HEK293 (cell line): Measurements from ENCODE around the gene DDX10.

ENCODE experiments used
- CTCF ChIA-PET: fragments of 350-600 bp; formaldehyde crosslinking; extraction: SDS; loops from one replicate; lab custom pipeline; 2021; ENCODE audit warnings: antibody characterized with exemption; lab: Yijun Ruan, JAX
- POLR2A ChIA-PET: fragments of 300-600 bp; formaldehyde crosslinking; extraction: SDS; loops from one replicate; lab custom pipeline; 2020; ENCODE audit warnings: antibody characterized with exemption, inconsistent platforms; lab: Yijun Ruan, JAX
- H3K27ac ChIP-seq: fragments of 200-500 bp; sonication (Bioruptor generic); 2 replicates; pipeline ENCODE4 v1.5.1; 2014; ENCODE audit warnings: low read depth, low read length, control low read depth, inconsistent platforms; ENCODE audit errors: extremely low read depth
- H3K36me3 ChIP-seq, 2 experiments: fragments of 200-500 bp in 1 of 2; sonication (Bioruptor generic) in 1 of 2; 1 replicate in 1 of 2; 2 replicates in 1 of 2; pipeline ENCODE4 v1.5.1; 2014 to 2017; ENCODE audit warnings: inconsistent platforms in 2 of 2, low read length in 2 of 2; ENCODE audit not compliant: control insufficient read depth in 2 of 2, insufficient read depth in 1 of 2
- H3K4me1 ChIP-seq: fragments of 200-500 bp; sonication (Bioruptor generic); 2 replicates; pipeline ENCODE4 v1.5.1; 2014; ENCODE audit warnings: mild to moderate bottlenecking, low read length, inconsistent platforms; ENCODE audit not compliant: control insufficient read depth, insufficient read depth
- H3K4me3 ChIP-seq: 2 replicates; pipeline ENCODE4 v1.5.1; 2011; ENCODE audit warnings: low read depth, mild to moderate bottlenecking, control low read depth, low read length, moderate library complexity
- H3K9me3 ChIP-seq: fragments of 200-500 bp; sonication (Bioruptor generic); 2 replicates; pipeline ENCODE4 v1.5.1; 2014; ENCODE audit warnings: low read depth, low read length, inconsistent platforms; ENCODE audit not compliant: control insufficient read depth, insufficient read depth
- EGR2 ChIP-seq: fragments of 450-650 bp; formaldehyde crosslinking; IDR thresholded peaks from 2 replicates; pipeline ENCODE4 v1.5.1; 2016; ENCODE audit warnings: low read depth, missing biosample characterization, missing genetic modification characterization
- FEZF1 ChIP-seq: fragments of 450-650 bp; formaldehyde crosslinking; IDR thresholded peaks from 2 replicates; pipeline ENCODE4 v1.5.1; 2016; ENCODE audit warnings: missing biosample characterization, missing genetic modification characterization
- GLI2 ChIP-seq: fragments of 450-650 bp; formaldehyde crosslinking; IDR thresholded peaks from 2 replicates; pipeline ENCODE4; 2017; ENCODE audit warnings: missing biosample characterization, missing genetic modification characterization, low read depth, borderline replicate concordance
- KLF1 ChIP-seq: fragments of 450-650 bp; formaldehyde crosslinking; IDR thresholded peaks from 2 replicates; pipeline ENCODE4 v1.5.1; 2016; ENCODE audit warnings: missing biosample characterization, missing genetic modification characterization
- REST ChIP-seq: fragments of 450-650 bp; formaldehyde crosslinking; IDR thresholded peaks from 2 replicates; pipeline ENCODE4 v1.5.1; 2016; ENCODE audit warnings: missing biosample characterization, missing genetic modification characterization
- SCRT2 ChIP-seq: fragments of 450-650 bp; formaldehyde crosslinking; IDR thresholded peaks from 2 replicates; pipeline ENCODE4 v1.5.1; 2016; ENCODE audit warnings: missing biosample characterization, missing genetic modification characterization
- ZBTB1 ChIP-seq: fragments of 450-650 bp; formaldehyde crosslinking; IDR thresholded peaks from 2 replicates; pipeline ENCODE4 v1.5.1; 2016; ENCODE audit warnings: missing biosample characterization, missing genetic modification characterization
- ZFHX2 ChIP-seq: fragments of 450-650 bp; formaldehyde crosslinking; conservative IDR thresholded peaks from 2 replicates; pipeline ENCODE4 v1.5.1; 2016; ENCODE audit warnings: missing biosample characterization, missing genetic modification characterization
- ZIC2 ChIP-seq: fragments of 450-650 bp; formaldehyde crosslinking; IDR thresholded peaks from 2 replicates; pipeline ENCODE4 v1.5.1; 2016; ENCODE audit warnings: missing biosample characterization, missing genetic modification characterization
- ZNF155 ChIP-seq: fragments of 450-650 bp; formaldehyde crosslinking; IDR thresholded peaks from 2 replicates; pipeline ENCODE4 v1.5.1; 2016; ENCODE audit warnings: missing biosample characterization, missing genetic modification characterization
- ZNF221 ChIP-seq: fragments of 450-650 bp; formaldehyde crosslinking; IDR thresholded peaks from 2 replicates; pipeline ENCODE4 v1.5.1; 2017; ENCODE audit warnings: missing biosample characterization, missing genetic modification characterization, borderline replicate concordance
- ZNF23 ChIP-seq: fragments of 450-650 bp; formaldehyde crosslinking; IDR thresholded peaks from 2 replicates; pipeline ENCODE4 v1.5.1; 2016; ENCODE audit warnings: missing biosample characterization, missing genetic modification characterization, borderline replicate concordance
- ZNF311 ChIP-seq: fragments of 450-650 bp; formaldehyde crosslinking; IDR thresholded peaks from 2 replicates; pipeline ENCODE4 v1.5.1; 2017; ENCODE audit warnings: missing biosample characterization, missing genetic modification characterization, borderline replicate concordance
- ZNF423 ChIP-seq: fragments of 450-650 bp; formaldehyde crosslinking; IDR thresholded peaks from 2 replicates; pipeline ENCODE4 v1.5.1; 2016; ENCODE audit warnings: missing biosample characterization, missing genetic modification characterization
- ZNF521 ChIP-seq: fragments of 450-650 bp; formaldehyde crosslinking; IDR thresholded peaks from 2 replicates; pipeline ENCODE4 v1.5.1; 2017; ENCODE audit warnings: missing biosample characterization, mild to moderate bottlenecking, missing genetic modification characterization
- ZNF529 ChIP-seq: fragments of 450-650 bp; formaldehyde crosslinking; IDR thresholded peaks from 2 replicates; pipeline ENCODE4 v1.5.1; 2017; ENCODE audit warnings: missing genetic modification characterization, missing biosample characterization; ENCODE audit not compliant: insufficient replicate concordance
- ZNF768 ChIP-seq: fragments of 450-650 bp; formaldehyde crosslinking; IDR thresholded peaks from 2 replicates; pipeline ENCODE4 v1.5.1; 2018; ENCODE audit warnings: missing biosample characterization, mild to moderate bottlenecking, missing genetic modification characterization
- TF ChIP-seq, protein P1 (sequence below): fragments of 450-650 bp; formaldehyde crosslinking; conservative IDR thresholded peaks from 2 replicates; pipeline ENCODE4 v1.5.1; 2016; ENCODE audit warnings: low read depth, missing biosample characterization, missing genetic modification characterization

The DDX10 gene

DNA sequence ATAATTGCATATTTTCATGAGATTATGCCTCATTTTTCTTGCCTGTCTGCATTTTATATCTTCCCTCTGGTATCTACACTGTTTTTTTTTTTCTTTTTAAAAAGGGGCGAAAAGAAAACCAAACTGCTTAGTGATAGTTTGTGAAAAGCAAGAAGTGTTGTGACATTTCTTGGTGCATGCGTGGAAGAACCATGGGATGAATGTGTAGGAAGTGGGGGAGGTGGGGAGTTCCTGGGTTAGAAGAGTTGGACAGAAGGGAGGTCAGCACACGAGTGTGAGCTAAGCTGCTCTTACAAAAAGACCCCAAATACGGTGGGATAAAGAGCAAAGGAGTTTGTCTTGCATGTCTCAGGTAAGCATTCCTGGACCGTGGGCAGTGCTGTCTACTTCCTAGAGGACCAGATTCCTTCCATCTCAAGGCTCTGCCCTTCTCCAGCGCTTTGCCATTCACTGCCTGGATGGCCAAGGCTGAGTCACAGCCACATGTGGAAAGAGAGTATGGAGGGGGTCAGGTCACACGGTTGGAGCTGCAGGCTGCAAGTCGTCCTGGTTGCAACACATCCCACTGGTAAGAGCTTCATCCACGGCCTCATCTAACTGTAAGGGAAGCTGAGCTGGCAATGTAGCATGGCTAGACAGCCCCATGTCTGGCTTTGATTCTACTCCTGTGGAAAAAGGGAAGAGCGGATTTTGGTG lies 300.6 kb downstream of the DDX10 start:
- TF ChIP-seq ZNF311 (tag by site-specific recombination) (no peak), ZNF221 (no peak), ZBTB1 (tag by site-specific recombination) (no peak), ZNF155 (tag by site-specific recombination) (no peak), REST (tag by site-specific recombination) (no peak), ZFHX2 (tag by site-specific recombination) (no peak), ZNF768 (tag by site-specific recombination) (no peak), FEZF1 (tag by site-specific recombination) (no peak), GLI2 (tag by site-specific recombination) (no peak), ZNF23 (no peak), KLF1 (tag by site-specific recombination) (no peak)
- TF ChIP-seq, protein P1, sequence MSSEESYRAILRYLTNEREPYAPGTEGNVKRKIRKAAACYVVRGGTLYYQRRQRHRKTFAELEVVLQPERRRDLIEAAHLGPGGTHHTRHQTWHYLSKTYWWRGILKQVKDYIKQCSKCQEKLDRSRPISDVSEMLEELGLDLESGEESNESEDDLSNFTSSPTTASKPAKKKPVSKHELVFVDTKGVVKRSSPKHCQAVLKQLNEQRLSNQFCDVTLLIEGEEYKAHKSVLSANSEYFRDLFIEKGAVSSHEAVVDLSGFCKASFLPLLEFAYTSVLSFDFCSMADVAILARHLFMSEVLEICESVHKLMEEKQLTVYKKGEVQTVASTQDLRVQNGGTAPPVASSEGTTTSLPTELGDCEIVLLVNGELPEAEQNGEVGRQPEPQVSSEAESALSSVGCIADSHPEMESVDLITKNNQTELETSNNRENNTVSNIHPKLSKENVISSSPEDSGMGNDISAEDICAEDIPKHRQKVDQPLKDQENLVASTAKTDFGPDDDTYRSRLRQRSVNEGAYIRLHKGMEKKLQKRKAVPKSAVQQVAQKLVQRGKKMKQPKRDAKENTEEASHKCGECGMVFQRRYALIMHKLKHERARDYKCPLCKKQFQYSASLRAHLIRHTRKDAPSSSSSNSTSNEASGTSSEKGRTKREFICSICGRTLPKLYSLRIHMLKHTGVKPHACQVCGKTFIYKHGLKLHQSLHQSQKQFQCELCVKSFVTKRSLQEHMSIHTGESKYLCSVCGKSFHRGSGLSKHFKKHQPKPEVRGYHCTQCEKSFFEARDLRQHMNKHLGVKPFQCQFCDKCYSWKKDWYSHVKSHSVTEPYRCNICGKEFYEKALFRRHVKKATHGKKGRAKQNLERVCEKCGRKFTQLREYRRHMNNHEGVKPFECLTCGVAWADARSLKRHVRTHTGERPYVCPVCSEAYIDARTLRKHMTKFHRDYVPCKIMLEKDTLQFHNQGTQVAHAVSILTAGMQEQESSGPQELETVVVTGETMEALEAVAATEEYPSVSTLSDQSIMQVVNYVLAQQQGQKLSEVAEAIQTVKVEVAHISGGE (tag by site-specific recombination): no peak
- ChIA-PET CTCF (interaction anchor here (0.6 kb wide), 1 partner anchor 151 kb away, joined by 3 read pairs; no protein-coding TSS in a partner anchor), POLR2A (no interaction called here)
- H3K36me3 ChIP-seq: no peaks in the 10 kb centered on the region
- H3K9me3 ChIP-seq: no peaks in the 10 kb centered on the region
- H3K4me1 ChIP-seq: no peaks in the 10 kb centered on the region
- no peak overlapping the region for H3K4me3 ChIP-seq
- H3K27ac ChIP-seq: no peak overlapping the region

DNA sequence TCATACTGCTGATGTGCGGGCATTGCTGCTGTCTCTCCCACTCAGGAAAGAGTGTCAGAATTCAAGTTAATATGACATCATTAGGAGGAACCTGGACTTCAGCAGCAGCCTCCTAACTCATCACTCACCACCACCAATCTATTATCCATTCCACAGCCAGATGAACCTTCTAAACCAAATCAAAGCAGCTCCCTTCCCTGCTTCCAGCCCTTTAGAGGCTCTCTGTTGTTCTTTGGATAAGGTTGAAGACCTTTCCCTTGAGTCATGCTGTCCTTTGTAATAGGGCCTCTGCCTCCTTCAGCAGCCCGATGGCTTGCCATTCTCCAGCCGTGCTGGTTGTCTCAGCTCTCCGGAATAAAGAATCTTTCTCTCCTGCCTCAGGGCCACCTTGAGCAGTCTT lies 301.3 kb downstream of the DDX10 start:
- no peaks in the 10 kb centered on the region for H3K9me3 ChIP-seq
- ChIA-PET POLR2A (no interaction called here), CTCF (interaction anchor here (0.6 kb wide), 1 partner anchor 152 kb away, joined by 3 read pairs; no protein-coding TSS in a partner anchor)
- TF ChIP-seq ZNF423 (tag by site-specific recombination) (no peak), ZNF521 (tag by site-specific recombination) (no peak), ZNF529 (tag by site-specific recombination) (no peak), SCRT2 (tag by site-specific recombination) (no peak), ZIC2 (tag by site-specific recombination) (no peak), EGR2 (tag by site-specific recombination) (no peak)
- no peak overlapping the region for H3K27ac ChIP-seq
- H3K36me3 ChIP-seq: no peaks in the 10 kb centered on the region
- no peaks in the 10 kb centered on the region for H3K4me1 ChIP-seq
- no peak overlapping the region for H3K4me3 ChIP-seq
